Activated CD4-positive, alpha-beta T cell treated with anti-CD3 and anti-CD28 coated beads, Interleukin-2, amount 50 U/mL, for 48 hours (primary cell): ENCODE data around the gene CYBC1.

ENCODE experiments used
- DNase-seq, 2 experiments: peaks; one replicate each; pipeline ENCODE4 v3.0.0-alpha.2; 2020

Gene CYBC1

GRCh38 chr17:82446649-82447048 lies 3.9 kb downstream of the CYBC1 start:
- DNase-seq = no peak

GRCh38 chr17:82446124-82446523 lies 4.4 kb downstream of the CYBC1 start:
- DNase-seq = no peak

GRCh38 chr17:82445542-82445941 lies 5.0 kb downstream of the CYBC1 start:
- peak in 1 of 2 experiments; percentile 29 for DNase-seq

GRCh38 chr17:82444941-82445521 lies 5.5 kb downstream of the CYBC1 start:
- DNase-seq = no peak

GRCh38 chr17:82444284-82444893 lies 6.2 kb downstream of the CYBC1 start:
- no peak for DNase-seq

- no peak for DNase-seq
Measured at GRCh38 chr17:82443465-82444283, 6.9 kb downstream of the CYBC1 start.

GRCh38 chr17:82442643-82443464 lies 7.7 kb downstream of the CYBC1 start:
- no peak for DNase-seq

GRCh38 chr17:82441691-82442487 lies 8.7 kb downstream of the CYBC1 start:
- peak in 1 of 2 experiments; percentile 22 for DNase-seq

- DNase-seq = peak in 1 of 2 experiments; percentile 18
Measured at GRCh38 chr17:82440991-82441627, 9.4 kb downstream of the CYBC1 start.

GRCh38 chr17:82440469-82440981 lies 10.0 kb downstream of the CYBC1 start:
- no peak for DNase-seq

GRCh38 chr17:82439829-82440365 lies 10.7 kb downstream of the CYBC1 start:
- no peak for DNase-seq

- DNase-seq = no peak
Measured at GRCh38 chr17:82439194-82439828, 11.2 kb downstream of the CYBC1 start.

- DNase-seq = no peak
Measured at GRCh38 chr17:82438401-82439193, 12.0 kb downstream of the CYBC1 start.

GRCh38 chr17:82437325-82437668 lies 13.3 kb downstream of the CYBC1 start:
- DNase-seq = no peak

- no peak for DNase-seq
Measured at GRCh38 chr17:82436601-82437324, 13.8 kb downstream of the CYBC1 start.

- no peak for DNase-seq
Measured at GRCh38 chr17:82435601-82436583, 14.7 kb downstream of the CYBC1 start.

GRCh38 chr17:82435103-82435502 lies 15.4 kb downstream of the CYBC1 start:
- DNase-seq = no peak

- no peak for DNase-seq
Measured at GRCh38 chr17:82434216-82434565, 16.4 kb downstream of the CYBC1 start.
